GM18858 (cell line): ENCODE results near the gene LAMA2.

Experiments
- ATAC-seq: cut with Tn5 transposase; IDR thresholded peaks from one replicate; pipeline ENCODE4 v1.9.1; 2021; ENCODE audit not compliant: unreplicated experiment

Gene LAMA2

DNA sequence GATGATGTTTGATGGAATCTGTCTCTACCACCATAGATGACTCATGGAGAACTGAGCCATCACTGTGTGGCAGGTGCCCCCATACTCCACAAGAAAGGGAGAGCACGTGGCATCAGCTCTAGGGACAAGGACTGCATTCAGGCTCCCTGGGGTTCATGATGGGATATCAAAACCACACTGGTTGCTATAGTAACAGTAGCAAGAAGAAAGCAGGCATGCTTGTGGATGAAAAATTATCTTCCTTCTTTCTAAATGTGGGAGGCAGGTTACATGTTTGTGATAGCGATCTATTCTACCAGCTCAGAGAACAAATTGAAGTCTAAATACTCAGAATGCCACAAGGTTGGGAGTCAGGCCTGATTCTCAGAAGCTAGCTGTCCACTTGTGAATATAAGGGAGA, 602.8 kb downstream of the LAMA2 start:
- no peak for ATAC-seq

DNA sequence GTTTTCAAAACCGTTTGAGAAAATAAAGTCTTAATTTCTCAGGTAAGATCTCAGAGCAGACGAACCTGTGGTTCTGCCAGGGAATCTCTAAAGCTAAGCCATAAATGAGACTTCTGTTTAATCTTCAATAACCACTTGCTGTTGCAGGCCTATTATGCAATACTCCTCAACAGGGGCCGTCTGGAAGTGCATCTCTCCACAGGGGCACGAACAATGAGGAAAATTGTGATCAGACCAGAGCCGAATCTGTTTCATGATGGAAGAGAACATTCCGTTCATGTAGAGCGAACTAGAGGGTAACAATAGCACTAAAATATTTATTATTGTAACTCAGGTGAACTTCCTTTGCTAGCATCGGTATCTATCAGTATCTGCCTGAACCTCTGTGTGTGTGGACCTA, 603.4 kb downstream of the LAMA2 start:
- ATAC-seq, result no peak

DNA sequence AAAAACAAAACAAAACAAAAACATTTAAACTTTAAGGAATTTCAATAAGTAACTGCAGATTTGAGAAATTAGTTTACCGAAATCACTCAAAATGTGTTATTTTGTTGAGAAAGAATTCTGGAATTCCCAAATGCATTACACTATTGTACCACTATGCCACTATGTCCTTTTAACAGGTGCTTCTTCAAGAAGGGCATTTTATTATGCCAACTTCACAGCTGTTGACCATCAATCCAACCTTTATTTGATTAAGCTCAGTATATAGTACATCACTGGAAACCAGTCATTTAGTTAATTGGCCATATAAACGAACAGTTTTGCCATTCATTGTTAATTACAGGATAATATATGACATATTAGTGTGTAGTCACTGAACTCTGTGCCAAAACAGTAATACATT, 605.4 kb downstream of the LAMA2 start:
- no peak for ATAC-seq

DNA sequence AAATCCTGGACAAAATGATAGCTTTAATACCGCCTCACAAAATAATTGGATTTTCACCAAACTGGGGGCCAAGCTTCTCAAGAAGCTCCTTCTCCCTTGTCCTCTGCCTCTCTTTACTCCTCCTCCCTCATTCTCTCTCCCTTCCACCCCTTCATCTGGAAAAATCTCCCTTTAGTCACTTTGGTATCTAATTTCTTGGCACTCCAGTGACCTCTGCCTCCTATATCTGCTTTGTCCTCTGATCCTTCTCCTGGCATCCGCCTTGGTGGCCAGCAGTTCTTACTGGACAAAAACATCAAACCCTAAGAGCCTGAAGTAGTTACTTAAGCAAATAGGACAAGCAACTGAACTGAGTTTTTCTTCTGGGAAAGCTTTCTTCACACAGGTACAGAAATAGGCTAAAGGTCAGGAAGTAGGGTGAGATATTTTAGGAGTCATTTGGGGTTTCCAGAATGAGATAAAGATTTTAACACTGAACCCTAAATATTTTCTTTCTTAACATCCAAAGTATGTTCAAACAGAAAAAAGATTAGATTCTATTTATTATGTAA, 606.4 kb downstream of the LAMA2 start:
- no peak for ATAC-seq

DNA sequence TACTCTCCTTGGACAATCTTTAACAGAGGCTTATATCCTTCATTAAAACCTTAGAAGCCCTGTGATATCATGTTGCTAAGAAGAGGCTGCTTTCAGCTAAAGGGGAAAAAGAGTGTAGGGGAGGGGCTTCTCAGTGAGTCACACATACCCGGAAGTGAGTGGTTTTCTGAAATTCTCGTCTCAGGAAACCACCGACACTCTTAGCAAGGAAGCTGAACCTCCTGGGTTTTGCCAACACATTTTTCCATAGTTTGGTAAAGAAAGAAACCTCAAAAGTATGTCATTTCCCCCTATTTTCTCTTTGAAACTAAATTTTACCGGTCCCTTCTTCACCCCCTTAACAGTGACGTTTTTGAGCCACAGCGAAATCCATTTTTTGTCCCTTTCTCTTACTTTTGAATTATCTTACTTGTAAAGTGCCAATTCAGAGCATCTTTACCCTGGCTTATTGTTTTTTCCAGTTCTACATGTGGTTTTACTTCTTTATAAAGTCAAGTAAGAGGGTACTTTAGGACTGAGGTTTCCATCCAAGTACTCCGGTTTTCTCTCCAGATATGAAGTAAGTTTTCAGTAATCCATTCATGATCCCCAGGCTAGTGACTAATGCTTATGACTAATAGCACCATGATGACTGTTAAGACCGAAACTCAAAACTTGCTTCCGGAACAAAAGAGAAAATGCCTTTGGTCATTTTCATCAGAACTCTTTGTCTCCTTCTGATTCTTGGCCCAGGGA, 607.8 kb downstream of the LAMA2 start:
- peak; percentile 86 for ATAC-seq

DNA sequence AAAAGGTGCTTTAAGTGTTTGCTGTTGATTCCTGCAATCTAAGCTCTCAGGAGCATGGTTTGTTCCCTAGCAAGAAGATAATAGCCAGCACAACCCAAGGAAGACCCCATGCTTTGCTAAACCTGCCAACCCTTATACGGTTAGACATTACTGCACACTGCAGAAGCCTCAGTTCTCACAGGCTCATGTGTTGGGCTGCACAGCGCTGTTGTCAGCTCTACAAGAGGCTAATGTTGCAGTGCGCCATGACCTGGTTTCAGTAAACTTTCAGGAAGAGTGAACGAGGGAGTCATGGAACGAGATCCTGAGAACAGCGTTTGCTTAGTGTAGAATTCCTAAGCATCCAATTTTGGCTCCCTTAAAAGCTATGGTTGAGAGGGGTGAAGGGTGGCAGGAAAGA, 608.5 kb downstream of the LAMA2 start:
- ATAC-seq, result no peak

DNA sequence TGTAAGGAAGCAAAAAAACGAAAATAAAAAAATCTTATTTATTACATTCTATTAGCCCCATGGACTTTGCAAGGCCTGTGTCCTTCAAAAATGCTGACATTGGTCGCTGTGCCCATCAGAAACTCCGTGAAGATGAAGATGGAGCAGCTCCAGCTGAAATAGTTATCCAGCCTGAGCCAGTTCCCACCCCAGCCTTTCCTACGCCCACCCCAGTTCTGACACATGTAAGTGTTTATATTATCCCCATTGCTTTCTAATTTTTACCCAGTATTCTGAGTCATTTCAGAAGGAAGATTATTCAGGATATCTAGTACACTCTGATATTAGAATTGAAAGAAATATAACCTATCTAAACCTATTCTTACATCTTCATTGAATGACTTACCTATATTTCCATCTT, 609.3 kb downstream of the LAMA2 start:
- ATAC-seq, result no peak

DNA sequence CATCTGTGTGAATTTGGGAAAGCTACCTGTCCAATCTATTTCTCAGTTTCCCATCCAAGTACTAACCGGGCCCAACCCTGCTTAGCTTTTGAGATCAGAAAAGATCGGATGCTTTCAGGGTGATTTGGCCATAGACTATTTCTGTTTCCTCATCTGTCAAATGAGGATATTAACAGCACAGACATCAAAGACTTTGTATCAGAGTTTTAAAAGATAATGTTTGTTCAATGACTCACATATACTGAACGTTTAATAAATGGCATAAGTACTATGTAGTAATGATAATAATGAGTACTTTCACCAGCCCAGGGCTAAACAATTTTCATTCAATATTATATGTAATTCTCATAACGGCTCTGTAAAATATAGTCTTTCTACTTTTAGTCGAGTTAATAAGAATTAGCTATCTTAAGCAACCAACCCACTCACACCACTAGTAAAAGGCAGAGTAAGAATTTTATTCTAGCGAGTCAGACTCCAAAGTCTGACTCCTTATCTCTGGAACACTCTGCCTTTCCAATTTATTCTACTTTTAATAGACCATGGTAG, 610.5 kb downstream of the LAMA2 start:
- no peak for ATAC-seq

DNA sequence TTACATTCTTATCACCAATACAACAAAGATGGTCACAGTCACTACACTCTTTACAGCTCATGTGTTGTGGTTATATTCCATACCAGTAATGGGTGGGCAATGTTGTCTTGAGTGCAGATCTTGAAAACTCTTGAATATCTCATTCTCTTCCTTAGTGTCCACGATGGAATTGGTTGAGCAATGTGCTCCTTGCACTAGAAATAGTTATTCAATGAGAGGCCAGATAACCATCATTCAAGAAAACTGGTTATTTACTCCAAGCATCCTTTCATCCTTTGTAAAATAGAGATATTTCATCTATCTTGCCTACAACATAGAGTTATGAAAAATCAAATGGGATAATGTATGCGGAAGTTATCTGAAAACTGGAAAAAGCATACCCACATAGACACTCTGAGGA, 611.2 kb downstream of the LAMA2 start:
- ATAC-seq, result no peak

DNA sequence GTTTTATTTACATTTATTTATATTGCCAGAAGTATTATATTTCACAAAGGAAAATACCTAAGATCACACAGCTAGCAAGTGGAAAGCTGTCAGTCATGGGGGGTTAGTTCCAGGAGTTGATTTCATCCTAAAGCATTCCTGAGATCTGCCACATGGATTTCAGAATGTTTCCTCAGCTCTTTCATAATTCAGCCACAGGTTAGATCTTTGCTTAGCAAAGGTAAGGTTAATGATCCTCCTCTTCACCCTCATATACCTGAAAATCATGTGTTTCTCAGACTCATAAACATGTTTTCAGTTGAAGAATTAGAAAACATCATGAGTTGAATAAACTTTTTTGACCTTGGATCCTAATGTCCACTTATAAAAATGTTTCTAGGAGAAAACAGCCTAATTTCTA, 611.6 kb downstream of the LAMA2 start:
- ATAC-seq, result no peak

DNA sequence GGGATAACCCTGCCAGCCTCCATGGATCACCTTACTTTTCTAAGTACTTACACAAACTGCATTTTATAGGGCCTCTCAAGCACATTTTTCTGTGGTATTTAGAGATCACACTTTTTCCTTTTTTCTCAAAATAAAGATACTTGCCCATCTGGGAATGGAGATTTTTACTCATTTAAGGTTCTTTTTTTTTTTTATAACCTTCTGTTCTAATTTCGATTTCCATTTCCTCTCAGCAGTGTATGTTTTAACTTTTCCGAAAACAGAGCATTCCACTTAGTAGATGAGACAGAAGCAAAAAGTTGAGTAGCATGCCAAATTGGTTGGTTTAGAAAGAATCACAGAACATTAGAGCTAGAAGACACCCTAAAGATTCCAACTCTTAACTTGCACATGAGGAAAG, 612.7 kb downstream of the LAMA2 start:
- ATAC-seq, result no peak

DNA sequence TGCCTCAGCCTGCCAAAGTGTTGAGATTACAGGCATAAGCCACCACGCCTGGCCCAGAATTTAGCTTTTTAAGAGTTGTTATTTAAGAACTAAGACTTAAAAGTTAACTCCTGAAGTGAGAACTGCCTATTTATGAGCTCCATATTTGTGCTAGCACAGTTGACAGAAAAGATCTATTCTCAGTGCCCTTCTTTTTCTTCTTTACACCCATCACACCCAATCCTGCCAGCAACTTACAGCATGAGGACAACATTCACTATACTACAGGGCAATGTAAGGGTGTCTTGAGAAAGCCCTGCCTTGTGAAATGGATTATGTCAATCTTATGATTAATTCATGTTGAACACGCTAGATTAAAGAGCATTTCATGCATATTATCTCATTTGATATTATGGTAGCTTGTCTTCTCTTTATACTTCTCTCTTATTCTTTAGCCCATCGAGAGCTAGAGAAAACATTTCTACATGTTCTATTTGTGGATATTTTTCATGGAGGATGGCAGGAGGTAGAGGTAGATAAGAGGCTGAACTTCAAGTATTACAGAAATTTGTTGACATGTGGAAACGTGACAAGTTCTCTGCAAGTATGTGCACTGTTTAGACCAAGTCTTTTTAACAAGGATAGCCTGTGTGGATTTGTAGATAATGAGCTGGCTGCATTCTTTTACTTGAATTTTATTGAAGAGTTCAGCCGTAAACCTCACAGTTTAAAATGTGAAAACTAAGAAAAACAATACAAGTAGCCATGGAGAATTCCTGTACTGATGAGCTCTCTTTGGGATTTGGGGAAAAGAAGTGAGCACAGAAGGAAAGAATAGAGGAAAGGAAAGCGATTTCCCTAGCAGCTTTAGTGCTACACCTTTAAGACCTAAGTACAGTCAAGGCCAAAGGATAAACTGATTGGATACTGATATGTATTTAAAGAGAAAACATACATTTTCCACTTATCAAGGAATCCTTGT, 614.8 kb downstream of the LAMA2 start:
- no peak for ATAC-seq

DNA sequence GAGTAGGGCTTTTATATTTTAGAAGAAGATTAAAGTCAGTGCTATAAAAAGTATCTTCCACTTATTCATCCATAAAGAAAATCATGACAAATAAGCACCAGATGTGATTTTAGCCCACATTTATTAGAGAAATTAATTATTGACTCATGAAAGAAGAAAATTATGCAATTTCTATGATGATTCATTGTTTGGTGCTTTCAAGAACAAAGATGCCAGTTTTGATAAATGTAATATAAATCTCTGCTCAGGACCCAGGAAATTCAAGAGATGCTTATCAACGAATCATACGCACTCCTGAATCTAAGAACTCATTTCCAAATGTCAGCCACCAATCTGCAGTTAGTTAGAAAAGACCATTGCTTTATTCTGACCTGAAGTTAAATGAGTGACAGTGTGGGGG, 615.6 kb downstream of the LAMA2 start:
- ATAC-seq, result no peak

DNA sequence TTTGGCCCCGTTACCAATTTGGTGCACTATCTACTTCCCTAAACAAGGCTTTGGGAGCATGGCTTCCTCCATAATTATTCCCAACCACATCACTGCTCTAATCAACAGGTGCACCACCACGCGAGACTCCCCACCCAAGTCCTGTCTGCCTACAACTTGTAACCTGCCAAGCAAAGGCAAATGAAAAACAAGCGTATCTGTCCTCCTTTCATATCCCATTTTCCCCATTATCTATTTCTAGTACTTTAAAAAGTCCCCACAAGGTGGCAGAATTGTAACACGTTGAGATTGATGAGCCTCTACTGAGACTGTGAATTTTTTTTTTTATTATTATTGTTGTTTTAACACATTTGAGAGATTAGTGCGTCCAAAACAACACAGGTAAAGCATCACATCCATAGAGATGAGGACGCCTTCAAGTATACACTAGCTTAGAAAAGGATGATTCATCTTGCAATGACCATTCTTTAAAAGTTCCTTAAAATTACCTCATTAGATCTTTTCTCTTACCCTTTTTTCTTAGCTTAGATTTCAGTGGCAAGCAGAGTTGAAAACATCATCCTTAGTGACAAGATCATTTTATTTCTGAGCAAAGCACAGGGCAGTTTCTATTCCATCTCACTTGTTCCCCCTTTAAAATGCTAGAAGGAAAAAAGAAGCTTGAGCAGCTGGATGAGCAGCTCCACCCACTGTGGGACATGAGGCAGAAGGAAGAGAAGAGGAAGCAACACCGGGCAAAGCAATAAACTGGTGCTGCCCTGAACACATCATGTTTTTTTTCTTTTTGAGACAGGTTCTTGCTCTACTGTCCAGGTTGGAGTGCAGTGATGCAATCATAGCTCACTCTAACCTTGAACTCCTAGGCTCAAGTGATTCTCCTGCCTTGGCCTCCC, 616.3 kb downstream of the LAMA2 start:
- ATAC-seq, result peak; percentile 72

DNA sequence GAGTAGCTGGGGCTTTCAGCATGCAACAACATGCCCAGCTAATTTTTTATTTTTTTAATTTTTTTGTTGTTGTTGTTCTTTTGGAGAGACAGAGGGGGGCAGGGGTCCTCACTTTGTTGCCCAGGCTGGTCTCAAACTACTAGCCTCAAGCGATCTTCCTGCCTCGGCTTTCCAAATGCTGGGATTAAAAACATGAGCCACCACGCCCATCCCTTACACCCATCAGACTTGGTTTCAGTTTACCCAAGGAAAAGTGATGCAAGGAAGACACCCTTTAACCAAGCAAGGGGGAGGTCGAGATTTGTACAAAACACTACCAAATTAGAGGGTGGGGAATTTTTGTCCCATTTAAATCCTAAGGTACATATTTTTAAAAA, 616.9 kb downstream of the LAMA2 start:
- no peak for ATAC-seq

DNA sequence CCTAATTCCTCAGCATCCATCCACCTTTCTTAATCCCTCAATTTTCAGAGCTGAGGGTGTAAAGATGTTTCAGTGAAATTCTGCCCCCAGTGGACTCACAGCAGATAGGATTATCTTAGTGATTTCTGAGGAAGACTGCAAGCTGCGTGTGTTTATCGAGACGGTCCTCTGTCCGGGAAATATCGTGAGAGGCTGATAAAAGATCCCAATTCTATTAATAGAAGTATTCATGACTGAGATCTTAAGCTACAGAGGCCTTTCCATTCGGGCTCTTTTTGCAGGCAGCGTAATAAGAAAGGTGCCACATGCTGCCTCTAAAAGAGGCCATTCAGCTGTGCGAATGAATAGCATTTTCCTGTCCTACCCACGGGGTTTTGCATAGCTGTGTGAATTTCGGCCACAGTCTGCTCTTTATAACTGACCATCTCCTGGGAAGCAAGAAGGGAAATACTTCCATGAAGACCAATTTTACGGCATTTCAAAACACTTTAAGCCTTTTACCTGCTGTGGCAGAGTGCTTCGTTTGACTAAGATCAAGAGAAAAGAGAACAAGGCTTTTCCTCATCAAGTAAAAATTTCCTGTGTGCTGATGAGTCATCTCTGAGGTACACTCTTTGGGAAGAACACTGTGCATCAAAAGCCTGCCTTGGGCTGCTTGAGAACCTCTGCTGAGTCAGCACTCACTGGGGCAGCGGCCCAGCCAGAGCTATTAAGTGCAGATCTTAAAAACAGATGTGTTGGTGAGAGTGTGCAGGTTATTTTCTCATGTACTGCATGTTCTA, 618.2 kb downstream of the LAMA2 start:
- ATAC-seq, result no peak

DNA sequence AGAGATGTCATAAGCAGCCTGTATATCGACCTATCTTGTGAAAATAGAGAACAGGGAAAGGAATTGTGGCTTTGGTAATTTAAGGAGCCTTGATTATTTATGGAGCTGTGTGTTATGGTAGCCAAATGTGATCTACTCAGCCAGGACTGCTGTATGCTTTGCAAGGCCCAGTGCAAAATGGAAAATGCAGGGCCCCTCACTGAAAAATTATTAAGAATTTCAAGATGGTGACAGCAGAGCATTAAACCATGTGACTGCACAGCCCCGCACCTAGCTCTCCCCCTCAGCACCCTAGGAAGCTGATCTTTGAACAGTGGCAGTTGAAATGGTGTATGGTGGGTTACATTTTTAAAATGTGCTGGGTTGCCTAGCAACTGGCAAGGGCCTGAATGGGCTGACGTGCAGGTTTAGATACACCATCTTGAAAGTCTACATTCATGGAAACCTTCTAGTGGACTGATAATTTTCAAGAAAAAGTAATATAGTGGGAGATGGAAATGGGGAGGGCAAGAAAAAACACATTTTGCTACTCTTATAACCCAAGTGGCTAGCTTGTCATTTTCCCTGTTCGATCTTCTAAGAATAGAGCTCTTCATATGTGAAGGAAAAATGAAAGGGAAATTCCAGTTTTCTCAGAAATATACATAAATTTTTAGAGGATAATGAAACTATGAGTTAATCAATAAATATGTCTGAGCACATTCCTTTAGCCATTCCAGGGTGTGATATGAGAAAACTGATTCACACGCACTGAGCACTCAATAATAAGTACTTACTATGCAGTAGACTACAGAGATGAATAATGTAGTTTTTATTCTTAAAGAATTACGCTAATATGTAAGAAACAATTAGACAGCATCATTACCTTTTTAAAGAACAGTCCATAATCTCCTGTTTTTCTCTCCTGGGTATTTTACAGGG, 619.1 kb downstream of the LAMA2 start:
- no peak for ATAC-seq

DNA sequence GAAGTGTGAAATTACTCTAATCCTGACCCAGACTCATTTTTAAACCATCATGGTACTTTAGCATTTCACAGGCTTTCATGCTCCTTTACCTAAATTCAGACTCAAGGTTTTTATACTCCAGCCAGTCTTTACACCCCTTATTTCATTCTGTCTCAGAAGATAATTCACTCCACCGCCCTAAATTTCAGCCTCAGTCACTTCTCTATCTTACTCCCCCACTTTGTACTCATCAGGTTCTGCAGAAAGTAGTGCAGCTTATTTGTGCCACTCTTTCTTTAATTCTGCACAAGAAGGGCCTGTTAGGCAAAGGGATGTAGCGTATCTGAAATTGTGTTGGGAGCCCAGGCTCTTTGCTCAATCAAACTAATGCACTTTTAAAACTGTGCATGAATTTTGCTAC, 621.5 kb downstream of the LAMA2 start:
- ATAC-seq, result no peak
